ENCODE results near the gene CFAP221.

The CFAP221 gene

DNA sequence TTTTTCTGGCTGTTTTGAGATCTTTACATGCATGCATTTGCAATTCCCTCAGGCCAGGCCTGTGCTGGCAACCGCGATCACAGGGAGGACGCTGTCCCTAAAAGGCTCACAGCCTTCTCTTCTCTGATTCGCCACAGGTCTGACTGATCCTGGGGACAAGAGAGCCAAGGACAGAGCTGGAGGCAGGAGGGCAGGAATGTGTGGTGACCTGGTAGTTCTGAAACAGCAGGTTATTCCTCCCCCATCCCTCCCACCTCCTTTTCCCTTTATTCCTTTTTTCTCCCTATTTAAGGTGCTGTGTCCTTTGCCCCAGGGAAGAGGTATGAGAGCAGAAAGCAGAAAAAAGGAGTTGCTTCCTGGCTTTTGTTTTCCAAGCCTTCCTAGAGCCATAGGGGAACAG is 156.6 kb downstream of the CFAP221 start:
- no peak for DNase-seq (ENCODE audit: low spot score)

DNA sequence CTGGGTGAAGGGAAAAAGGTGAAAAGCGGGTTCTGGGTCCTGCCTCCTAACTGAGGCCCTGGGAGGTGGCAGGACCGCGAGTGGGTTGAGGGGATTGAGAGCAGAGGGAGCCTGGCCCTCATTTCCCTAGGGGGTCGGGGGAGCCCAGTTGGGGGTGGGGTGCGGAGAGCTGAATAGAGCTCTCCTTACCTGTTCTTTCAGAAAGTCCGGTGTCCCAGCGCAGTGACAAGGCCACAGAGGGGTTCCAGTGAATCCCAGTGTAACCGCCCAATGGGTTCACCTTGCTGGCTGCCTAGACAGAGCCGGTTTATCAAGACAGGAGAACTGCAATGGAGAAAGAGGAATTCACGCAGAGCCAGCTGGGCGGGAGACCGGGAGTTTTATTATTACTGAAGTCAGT is 157.1 kb downstream of the CFAP221 start:
- no peak for DNase-seq (ENCODE audit: low spot score)

DNA sequence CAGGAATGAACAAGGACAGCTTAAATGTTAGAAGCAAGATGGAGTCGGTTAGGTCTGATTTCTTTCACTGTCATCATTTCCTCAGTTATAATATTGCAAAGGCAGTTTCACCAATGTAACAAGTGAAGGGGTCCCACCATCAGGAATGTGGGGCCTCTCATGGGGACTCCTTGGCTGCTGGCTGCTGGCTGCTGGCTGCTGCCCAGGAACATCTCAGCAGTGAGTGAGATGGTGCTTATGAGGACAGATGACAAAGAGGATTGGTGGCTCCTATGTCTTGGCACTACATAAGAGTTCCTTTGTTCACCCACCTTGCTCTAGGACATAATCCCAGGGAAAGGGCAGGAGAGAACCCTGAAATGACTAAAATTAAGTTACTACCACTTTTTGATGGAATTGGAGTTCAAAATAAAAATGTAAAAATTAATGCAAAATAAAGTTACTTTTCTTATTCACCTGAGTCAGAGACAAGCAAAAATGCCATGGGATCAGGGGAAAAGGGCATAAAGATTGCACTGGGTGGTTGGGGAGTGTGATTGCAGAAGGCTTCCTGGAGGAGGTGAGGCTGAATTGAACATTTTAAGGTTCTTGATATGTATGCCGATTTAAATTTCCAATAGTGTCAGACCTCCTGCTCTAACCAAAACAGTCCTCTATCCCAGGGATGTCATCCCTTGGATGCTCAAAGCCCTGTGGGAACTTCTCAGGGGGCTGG is 158.1 kb downstream of the CFAP221 start:
- DNase-seq (ENCODE audit: low spot score) = no peak

DNA sequence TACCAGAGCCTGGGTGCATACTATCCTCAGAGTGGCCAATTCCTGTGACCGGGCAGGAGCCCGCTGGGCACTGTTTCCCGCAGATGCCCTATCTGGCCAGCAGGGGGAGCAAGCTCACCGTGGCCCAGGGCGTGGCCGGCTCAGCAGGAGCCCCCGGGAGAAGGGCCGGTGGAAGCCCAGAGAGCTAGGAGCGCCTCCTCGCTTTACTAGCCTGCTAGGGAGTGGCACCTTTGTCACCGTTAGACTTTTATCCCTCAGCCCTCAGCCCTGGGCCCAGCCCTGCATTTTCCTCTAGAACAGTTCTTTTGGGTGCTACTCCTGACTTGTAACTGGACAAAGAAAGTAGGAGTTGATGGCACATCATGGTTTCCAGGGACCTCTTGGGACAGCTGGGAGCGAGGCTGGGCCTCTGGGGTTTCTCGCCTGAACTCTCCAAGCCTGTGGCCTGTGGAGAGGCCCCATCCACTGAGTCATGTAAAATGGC is 158.7 kb downstream of the CFAP221 start:
- peak; percentile 36 for DNase-seq (ENCODE audit: low spot score)

DNA sequence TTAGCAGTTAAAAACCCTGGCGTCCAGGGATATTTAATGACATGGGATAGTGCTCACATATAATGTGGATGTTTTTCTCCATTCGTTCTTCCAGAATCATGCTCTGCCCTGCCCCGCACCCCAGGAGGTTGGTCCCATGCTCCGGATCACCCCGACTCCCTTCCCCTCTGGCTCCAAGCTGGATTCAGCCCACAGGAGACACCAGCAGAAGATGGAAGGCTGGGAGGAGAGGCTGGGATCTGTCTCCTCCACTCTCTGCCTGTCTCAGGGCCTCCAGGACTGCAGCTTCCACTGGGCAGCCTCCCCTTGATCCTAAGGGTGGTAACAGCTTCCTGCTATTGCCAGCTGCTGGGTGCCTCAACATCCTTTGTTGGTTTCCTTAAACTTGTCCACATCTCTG is 159.3 kb downstream of the CFAP221 start:
- DNase-seq (ENCODE audit: low spot score) = no peak

DNA sequence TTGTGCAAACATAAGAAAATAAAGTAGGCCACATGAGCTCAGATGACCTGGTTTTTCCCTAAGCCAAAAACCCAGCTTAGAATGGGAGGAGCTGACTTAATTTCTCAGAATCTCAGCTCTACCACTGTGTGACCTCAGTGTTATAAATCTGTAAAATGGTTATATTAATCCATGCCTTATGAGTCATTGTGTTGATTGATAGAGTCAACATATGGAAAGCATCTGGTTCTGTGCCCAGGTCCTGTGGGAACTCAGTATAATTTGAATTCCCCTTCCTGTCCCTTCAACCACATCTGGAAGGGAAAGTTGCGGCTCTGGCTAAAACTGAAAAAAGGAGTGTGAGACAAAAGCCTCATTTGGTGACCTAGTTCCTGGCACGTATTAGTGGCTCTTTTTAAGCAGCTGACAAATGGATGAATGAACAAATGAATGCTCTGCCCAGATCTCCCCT is 160.4 kb downstream of the CFAP221 start:
- no peak for DNase-seq (ENCODE audit: low spot score)

DNA sequence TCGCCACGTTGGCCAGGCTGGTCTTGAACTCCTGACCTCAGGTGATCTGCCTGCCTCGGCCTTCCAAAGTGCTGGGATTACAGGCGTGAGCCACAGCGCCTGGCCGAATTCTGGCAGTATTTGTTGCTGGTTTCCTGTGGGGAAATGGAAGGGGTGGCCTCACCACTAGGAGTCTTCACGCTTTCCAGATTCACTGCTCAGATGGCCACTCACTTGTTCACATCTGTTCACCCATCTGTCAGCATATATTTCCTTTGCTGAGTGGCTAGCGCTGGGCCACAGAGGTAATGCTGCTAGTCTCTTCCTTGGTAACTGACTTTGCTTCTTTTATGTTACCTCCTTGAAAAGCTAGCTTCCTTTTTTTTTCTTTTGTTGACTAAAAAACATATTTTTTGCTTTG is 162.0 kb downstream of the CFAP221 start:
- DNase-seq (ENCODE audit: low spot score) = no peak

All from putamen (tissue), 1 donor.